HepG2 (cell line): ENCODE measurements around the gene ARL5A. TPM values are rescaled to one million over a fixed set of nuclear protein-coding genes. Genes with fewer than 3 reads are reported as not detected.

Source experiments
- CREBL2 ChIP-seq: sonication (generic); formaldehyde crosslinking; IDR thresholded peaks from 2 replicates; pipeline ENCODE4 v1.8.1; 2023; ENCODE audit warnings: missing genetic modification reagents, mild to moderate bottlenecking, borderline replicate concordance
- ELK4 ChIP-seq: sonication (generic); formaldehyde crosslinking; IDR thresholded peaks from 2 replicates; pipeline ENCODE4 v1.9.0; 2021; ENCODE audit warnings: missing genetic modification reagents, borderline replicate concordance
- HNRNPLL ChIP-seq: fragments of 200-400 bp; formaldehyde crosslinking; IDR thresholded peaks from 2 replicates; pipeline ENCODE4 v1.6.1; 2017; ENCODE audit warnings: mild to moderate bottlenecking, low read depth, low read length; ENCODE audit not compliant: poor library complexity, severe bottlenecking
- LBX2 ChIP-seq: sonication (generic); formaldehyde crosslinking; IDR thresholded peaks from 2 replicates; pipeline ENCODE4 v1.5.0; 2020; ENCODE audit warnings: missing genetic modification reagents, mild to moderate bottlenecking, borderline replicate concordance
- MED13 ChIP-seq: sonication (generic); formaldehyde crosslinking; IDR thresholded peaks from 2 replicates; pipeline ENCODE4 v1.5.0; 2020; ENCODE audit warnings: missing genetic modification reagents
- MLLT10 ChIP-seq: sonication (generic); formaldehyde crosslinking; IDR thresholded peaks from 2 replicates; pipeline ENCODE4 v1.4.0; 2020; ENCODE audit warnings: missing genetic modification reagents
- NCOA1 ChIP-seq: sonication (generic); formaldehyde crosslinking; IDR thresholded peaks from 2 replicates; pipeline ENCODE4 v1.9.0; 2021; ENCODE audit warnings: missing genetic modification reagents
- PTBP1 ChIP-seq: fragments of 200-400 bp; formaldehyde crosslinking; IDR thresholded peaks from 2 replicates; pipeline ENCODE4 v1.6.1; 2018; ENCODE audit warnings: low read length, low read depth; ENCODE audit not compliant: poor library complexity, severe bottlenecking
- SPEN ChIP-seq: sonication (generic); formaldehyde crosslinking; IDR thresholded peaks from 2 replicates; pipeline ENCODE4 v1.5.1; 2020; ENCODE audit warnings: low read depth, mild to moderate bottlenecking, missing genetic modification reagents
- TEF ChIP-seq: sonication (generic); formaldehyde crosslinking; IDR thresholded peaks from 2 replicates; pipeline ENCODE4 v1.5.0; 2020; ENCODE audit warnings: missing genetic modification reagents
- TERF1 ChIP-seq: sonication (generic); formaldehyde crosslinking; IDR thresholded peaks from 2 replicates; pipeline ENCODE4 v1.8.0; 2022; ENCODE audit warnings: mild to moderate bottlenecking, missing genetic modification reagents, moderate library complexity
- TRIM22 ChIP-seq: fragments of 450-650 bp; IDR thresholded peaks from 2 replicates; pipeline ENCODE4 v1.6.1; 2017
- ZBTB25 ChIP-seq: IDR thresholded peaks from 2 replicates; pipeline ENCODE4 v1.6.1; 2018; ENCODE audit warnings: missing genetic modification reagents
- ZNF234 ChIP-seq: sonication (generic); formaldehyde crosslinking; conservative IDR thresholded peaks from 2 replicates; pipeline ENCODE4 v1.5.1; 2020; ENCODE audit warnings: mild to moderate bottlenecking, missing genetic modification reagents
- ZNF367 ChIP-seq: sonication (generic); formaldehyde crosslinking; IDR thresholded peaks from 2 replicates; pipeline ENCODE4 v1.4.0; 2020; ENCODE audit warnings: missing genetic modification reagents, borderline replicate concordance
- ZNF512B ChIP-seq: sonication (generic); formaldehyde crosslinking; IDR thresholded peaks from 2 replicates; pipeline ENCODE4 v1.5.1; 2020; ENCODE audit warnings: missing genetic modification reagents, mild to moderate bottlenecking, borderline replicate concordance
- ZNF552 ChIP-seq: sonication (generic); formaldehyde crosslinking; IDR thresholded peaks from 2 replicates; pipeline ENCODE4 v1.9.0; 2022; ENCODE audit warnings: missing genetic modification reagents, mild to moderate bottlenecking, borderline replicate concordance
- ZNF605 ChIP-seq: sonication (generic); formaldehyde crosslinking; IDR thresholded peaks from 2 replicates; pipeline ENCODE4 v1.8.0; 2022; ENCODE audit warnings: mild to moderate bottlenecking, missing genetic modification reagents
- ZNF678 ChIP-seq: sonication (generic); formaldehyde crosslinking; IDR thresholded peaks from 2 replicates; pipeline ENCODE4 v1.4.0; 2020; ENCODE audit warnings: mild to moderate bottlenecking, missing genetic modification reagents
- polyA plus RNA-seq, 8 experiments: library from polyadenylated mRNA; depleted of rRNA in 3 of 8; stranded (reverse) in 7 of 8; unstranded in 1 of 8; fragments of >200 nt; fragmentation: Illumina TruSeq in 4 of 8; extraction: Trizol in 4 of 8; gene quantifications; 2 replicates each; pipeline versions ENCODE4 v1.2.1 to v1.2.3, GENCODE V29; 2011 to 2016; ENCODE audit warnings: low read depth in 4 of 8, missing spikeins in 1 of 8, mixed read lengths in 1 of 8; ENCODE audit not compliant: insufficient read depth in 1 of 8
- total RNA-seq, 5 experiments: library from RNA; depleted of rRNA; stranded (reverse); fragments of >200 nt; fragmentation: Illumina TruSeq; extraction: Trizol; gene quantifications; 2 replicates each; pipeline ENCODE4 v1.2.3, GENCODE V29; 2016; ENCODE audit warnings: low read depth in 1 of 5

ARL5A gene
- total and polyA plus RNA-seq, 2 of the 13 experiments (the other 11 are each of a cell fraction or from before 2014, with no cell fraction given): 47.5 to 149 TPM

GRCh38 chr2:151828143-151828889 is at the start of gene ARL5A (continued):
- TF ChIP-seq ZNF512B (CRISPR knock-in tag) (no peak), MED13 (no peak), ZNF678 (CRISPR knock-in tag) (peak; percentile 34; the same call in 1 of the 2 replicates), ZNF234 (no peak), LBX2 (CRISPR knock-in tag) (peak; percentile 68; the same call in 1 of the 2 replicates), SPEN (CRISPR knock-in tag) (peak; percentile 95), PTBP1 (no peak), TERF1 (no peak), ZBTB25 (CRISPR knock-in tag) (peak; percentile 39), MLLT10 (CRISPR knock-in tag) (no peak), ZNF552 (CRISPR knock-in tag) (0 out of 2 replicates have a peak, but pooled peaks have one; percentile 73), ZNF605 (CRISPR knock-in tag) (peak; percentile 71), TEF (CRISPR knock-in tag) (no peak), ELK4 (no peak), CREBL2 (CRISPR knock-in tag) (no peak), HNRNPLL (peak; percentile 78), NCOA1 (CRISPR knock-in tag) (no peak; the same call in 1 of the 2 replicates), ZNF367 (CRISPR knock-in tag) (peak; percentile 31; the same call in 1 of the 2 replicates), TRIM22 (no peak)
